ENCODE results near the gene RASGRP4.
"Not testable (repeated sequence)": the region's sequence is repeated elsewhere in the genome, so short reads cannot be mapped to it uniquely, and the experiment has no call there.

RASGRP4 gene

DNA sequence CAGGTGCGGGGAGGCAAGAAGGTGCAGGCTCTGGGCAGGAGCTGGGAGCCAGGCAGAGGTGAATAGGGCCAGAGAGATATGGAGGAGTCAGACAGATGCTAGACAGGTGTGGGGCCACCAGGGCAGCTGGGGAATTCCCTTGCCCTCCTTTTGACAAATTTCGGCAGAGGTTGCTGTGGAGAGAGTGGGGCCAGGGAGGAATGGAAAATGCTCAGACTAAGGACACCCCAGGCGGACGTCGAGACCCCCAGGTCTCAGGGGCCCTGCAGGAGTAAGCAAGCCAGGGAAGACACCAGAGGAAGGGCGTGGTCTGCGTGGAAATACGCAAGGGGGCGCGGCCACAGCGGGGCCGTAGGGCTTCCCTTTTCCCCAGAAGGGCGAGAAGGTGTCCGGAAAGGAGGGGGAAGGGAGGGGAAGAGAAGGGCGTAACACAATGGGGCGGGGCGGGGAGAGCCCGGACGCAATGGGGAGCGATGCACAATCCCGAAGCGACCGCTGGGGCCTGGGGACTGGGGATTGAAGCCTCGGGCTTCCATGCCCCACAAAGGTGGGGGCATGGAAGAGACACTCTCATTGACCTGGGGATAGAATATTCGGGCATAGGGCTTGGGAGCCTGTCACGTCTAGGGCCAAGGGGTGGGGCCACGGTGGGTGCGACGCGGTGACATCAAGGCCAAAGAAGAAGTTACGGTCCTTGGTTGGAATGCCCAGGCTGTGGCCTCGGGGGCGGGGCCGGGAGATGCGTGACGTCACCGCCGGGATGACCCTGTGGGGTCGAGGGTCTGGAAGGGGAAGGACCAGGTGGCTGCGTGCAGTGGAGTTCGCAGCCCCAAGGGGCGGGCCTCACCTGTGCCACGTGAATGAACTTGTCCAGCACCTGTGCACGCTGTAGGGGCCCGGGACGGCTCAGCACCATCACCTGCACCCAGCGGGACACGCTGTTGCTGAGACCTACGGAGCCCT, 8.2 kb downstream of the RASGRP4 start:
- H3K4me2 ChIP-seq: peak overlapping the region; percentile 94
- peaks cover 24% of the 10 kb centered on the region for H3K4me1 ChIP-seq
- no peaks in the 10 kb centered on the region for H4K20me1 ChIP-seq
- peak overlapping the region; percentile 60 for H3K4me3 ChIP-seq
- no peaks in the 10 kb centered on the region for H3K27me3 ChIP-seq
- no peaks in the 10 kb centered on the region for H3K9me3 ChIP-seq
- H3K36me3 ChIP-seq: no peaks in the 10 kb centered on the region
- TF ChIP-seq Cebpa-rat (IDR thresholded peaks at IDR 0.05): no peak
- peak overlapping the region; percentile 38; the same call in 1 of the 2 replicates for H3K27ac ChIP-seq
- peak overlapping the region; percentile 35; the same call in 1 of the 2 replicates for H3K9ac ChIP-seq

DNA sequence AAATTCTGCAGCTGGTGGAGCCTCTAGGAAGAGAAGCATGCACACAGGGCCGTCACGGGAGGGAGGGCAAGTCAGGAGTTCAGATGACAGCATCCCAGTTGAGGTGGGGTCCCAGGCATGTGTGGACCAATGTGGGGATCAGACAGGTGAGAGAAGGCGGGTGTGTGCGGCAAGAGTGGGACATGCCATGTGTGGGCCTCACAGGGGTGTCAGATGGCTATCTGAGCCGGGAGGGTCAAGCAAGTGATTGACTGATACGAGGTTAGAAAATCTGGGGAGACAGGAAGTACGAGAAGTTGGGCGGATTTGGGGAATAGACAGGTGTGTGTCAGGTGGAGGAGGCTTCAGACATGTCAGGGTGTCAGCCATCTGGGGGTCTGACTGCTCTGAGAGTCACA, 8.9 kb downstream of the RASGRP4 start:
- Histone ChIP-seq H3K4me2 (peak overlapping the region; percentile 94), H3K9ac (no peak overlapping the region), H3K27ac (no peak overlapping the region)

DNA sequence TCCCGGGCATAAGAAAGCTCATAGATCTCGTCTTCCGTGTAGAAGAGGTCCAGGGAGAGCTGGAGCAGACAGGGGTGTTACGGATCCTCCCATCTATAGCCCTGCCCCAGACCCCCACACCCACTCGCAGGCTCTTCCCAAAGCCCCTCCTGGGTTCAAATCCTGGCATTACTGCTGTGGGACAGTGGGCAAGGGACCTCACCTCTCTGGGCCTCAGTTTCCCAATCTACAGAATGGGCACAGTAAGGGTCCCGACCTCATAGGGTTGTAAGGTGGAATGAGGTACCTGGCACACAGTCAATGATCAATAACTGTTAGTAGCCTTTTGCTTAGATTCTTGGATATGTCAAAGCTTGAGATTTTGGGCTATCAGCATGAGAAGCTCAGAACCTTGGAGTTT, 12.6 kb downstream of the RASGRP4 start:
- Histone ChIP-seq H3K9ac (no peak overlapping the region), H3K4me1 (peaks cover 16% of the 10 kb centered on the region), H3K36me3 (no peaks in the 10 kb centered on the region), H3K4me3 (no peak overlapping the region), H3K27ac (no peak overlapping the region), H3K27me3 (no peaks in the 10 kb centered on the region), H4K20me1 (no peaks in the 10 kb centered on the region), H3K4me2 (no peak overlapping the region), H3K9me3 (no peaks in the 10 kb centered on the region)
- TF ChIP-seq Cebpa-rat (IDR thresholded peaks at IDR 0.05): no peak

More for the DNA sequence above, 8.9 kb downstream of the RASGRP4 start:
- Histone ChIP-seq H3K4me3 (peak overlapping the region; percentile 60; the same call in 1 of the 2 replicates), H3K27me3 (no peaks in the 10 kb centered on the region), H4K20me1 (no peaks in the 10 kb centered on the region), H3K9me3 (no peaks in the 10 kb centered on the region), H3K36me3 (no peaks in the 10 kb centered on the region), H3K4me1 (peaks cover 19% of the 10 kb centered on the region)
- TF ChIP-seq Cebpa-rat (IDR thresholded peaks at IDR 0.05): no peak

DNA sequence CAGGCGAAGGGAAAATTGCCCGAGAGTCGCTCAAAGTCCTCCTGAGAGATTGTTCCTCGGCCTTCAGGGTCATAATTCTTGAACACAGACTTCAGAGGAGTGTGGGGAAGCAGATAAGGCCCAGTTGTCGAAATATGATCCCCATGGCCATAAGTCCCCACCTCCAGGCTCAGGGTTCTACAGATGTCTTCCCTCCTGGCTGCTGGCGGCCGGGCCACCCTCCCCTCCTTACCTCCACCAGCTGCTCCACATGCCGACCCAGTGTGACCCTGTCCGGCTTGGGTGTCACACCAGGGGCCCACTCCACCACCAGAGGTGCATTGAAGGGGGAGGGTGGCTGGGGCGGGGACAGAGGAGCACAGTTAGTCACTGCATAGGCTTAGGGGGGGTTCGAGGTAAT, 13.1 kb downstream of the RASGRP4 start:
- peaks cover 11% of the 10 kb centered on the region for H3K4me1 ChIP-seq
- no peak for TF ChIP-seq Cebpa-rat (IDR thresholded peaks at IDR 0.05)
- H3K4me2 ChIP-seq: no peak overlapping the region
- no peaks in the 10 kb centered on the region for H3K9me3 ChIP-seq
- no peaks in the 10 kb centered on the region for H3K27me3 ChIP-seq
- H3K27ac ChIP-seq: no peak overlapping the region
- H4K20me1 ChIP-seq: no peaks in the 10 kb centered on the region
- H3K36me3 ChIP-seq: no peaks in the 10 kb centered on the region
- no peak overlapping the region for H3K4me3 ChIP-seq
- no peak overlapping the region for H3K9ac ChIP-seq

DNA sequence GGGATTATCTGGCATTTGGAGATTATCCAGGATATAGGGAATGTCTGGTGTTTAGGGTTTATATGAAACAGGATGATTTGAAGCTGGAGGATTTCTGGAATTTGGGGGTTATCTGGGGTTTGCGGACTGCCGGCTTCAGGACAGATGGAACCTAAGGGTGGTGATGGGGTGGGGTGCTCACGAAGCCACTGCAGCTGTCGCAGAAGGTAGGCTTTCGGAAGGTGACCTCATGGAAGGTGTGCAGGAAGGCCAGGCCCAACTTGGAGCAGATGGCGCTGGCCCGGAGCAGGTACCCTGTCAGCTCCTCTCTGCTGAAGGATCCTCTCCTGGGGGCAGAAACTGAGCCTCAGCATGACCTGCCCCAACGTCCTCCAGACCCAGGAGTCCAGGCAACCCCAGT, 13.5 kb downstream of the RASGRP4 start:
- no peak for TF ChIP-seq Cebpa-rat (IDR thresholded peaks at IDR 0.05)
- H3K36me3 ChIP-seq: no peaks in the 10 kb centered on the region
- H3K4me1 ChIP-seq: peaks cover 6% of the 10 kb centered on the region
- H3K9me3 ChIP-seq: no peaks in the 10 kb centered on the region
- no peak overlapping the region for H3K27ac ChIP-seq
- no peak overlapping the region for H3K9ac ChIP-seq
- H4K20me1 ChIP-seq: no peaks in the 10 kb centered on the region
- H3K4me2 ChIP-seq: no peak overlapping the region
- no peaks in the 10 kb centered on the region for H3K27me3 ChIP-seq
- no peak overlapping the region for H3K4me3 ChIP-seq

DNA sequence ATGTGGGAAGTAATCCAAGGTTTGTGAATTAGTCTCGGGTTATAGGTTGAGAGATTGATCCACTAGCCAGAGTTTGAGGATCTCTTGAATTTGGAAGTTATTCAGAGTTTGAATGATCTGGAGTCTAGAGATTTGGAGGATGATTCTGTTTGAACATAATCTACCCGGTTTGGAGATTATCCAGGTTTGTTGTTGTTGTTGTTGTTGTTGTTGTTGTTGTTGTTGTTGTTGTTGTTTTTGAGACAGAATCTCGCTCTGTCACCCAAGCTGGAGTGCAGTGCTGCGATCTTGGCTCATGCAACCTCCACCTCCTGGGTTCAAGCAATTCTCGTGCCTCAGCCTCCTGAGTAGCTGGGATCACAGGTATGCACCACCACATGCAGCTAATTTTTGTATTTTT, 14.1 kb downstream of the RASGRP4 start:
- not testable (repeated sequence) for H3K9me3 ChIP-seq, H3K36me3 ChIP-seq, H3K9ac ChIP-seq, H3K4me2 ChIP-seq, H3K4me1 ChIP-seq, H3K27me3 ChIP-seq, H3K4me3 ChIP-seq, H3K27ac ChIP-seq, H4K20me1 ChIP-seq

DNA sequence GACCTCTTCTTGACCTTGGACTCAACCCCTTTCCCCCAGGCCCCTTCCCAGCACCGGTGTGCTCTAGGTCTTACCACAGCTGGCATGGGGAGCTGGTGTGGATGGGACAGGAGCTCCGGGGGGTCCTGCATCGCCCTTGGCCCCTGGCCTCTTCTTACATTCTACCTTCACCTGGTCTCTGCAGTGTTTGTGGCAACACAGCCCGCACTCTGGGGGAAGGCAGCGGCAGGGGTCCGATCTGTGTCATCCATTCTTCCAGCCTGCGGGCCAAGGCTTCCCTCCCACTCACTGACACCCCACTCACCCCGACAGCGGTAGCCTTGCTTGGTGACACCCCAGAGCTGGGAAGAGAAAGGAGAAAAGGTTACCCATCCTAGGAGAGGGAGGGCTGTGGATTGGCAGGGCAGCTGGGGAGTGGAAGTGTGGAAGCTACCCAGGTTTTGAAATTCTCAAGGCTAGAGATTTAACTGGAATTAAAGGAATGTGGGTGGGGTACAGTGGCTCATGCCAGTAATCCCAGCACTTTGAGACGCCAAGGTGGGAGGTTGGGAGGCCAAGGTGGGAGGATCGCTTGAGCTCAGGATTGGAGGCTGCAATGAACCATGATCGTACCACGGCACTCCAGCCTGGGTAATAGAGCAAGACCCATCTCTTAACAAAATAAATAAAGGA, 14.8 kb downstream of the RASGRP4 start:
- Histone ChIP-seq H3K27me3 (no peaks in the 10 kb centered on the region), H3K4me1 (no peaks in the 10 kb centered on the region), H3K36me3 (peaks cover 13% of the 10 kb centered on the region), H3K4me2 (no peak overlapping the region), H3K9ac (no peak overlapping the region), H3K27ac (no peak overlapping the region), H4K20me1 (no peaks in the 10 kb centered on the region), H3K9me3 (no peaks in the 10 kb centered on the region), H3K4me3 (no peak overlapping the region)
- TF ChIP-seq Cebpa-rat (IDR thresholded peaks at IDR 0.05): no peak

DNA sequence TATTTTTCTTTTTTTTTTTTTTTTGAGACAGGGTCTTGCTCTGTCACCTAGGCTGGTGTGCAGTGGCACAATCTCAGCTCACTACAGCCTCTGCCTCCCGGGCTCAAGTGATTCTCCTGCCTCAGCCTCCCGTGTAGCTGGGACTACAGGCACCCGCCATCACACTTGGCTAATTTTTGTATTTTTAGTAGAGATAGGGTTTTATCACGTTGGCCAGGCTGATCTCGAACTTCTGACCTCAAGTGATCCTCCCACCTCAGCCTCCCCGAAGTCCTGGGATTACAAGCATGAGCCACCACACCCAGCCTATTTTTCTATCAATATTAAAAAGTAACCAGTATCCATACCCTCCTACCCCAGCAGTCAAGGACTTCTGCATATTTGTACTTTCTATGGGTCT, 15.6 kb downstream of the RASGRP4 start:
- H3K9me3 ChIP-seq, H3K27me3 ChIP-seq, H3K9ac ChIP-seq, H3K4me3 ChIP-seq, H3K4me2 ChIP-seq, H3K27ac ChIP-seq, H4K20me1 ChIP-seq, H3K4me1 ChIP-seq: not testable (repeated sequence)
- peaks cover 17% of the 10 kb centered on the region for H3K36me3 ChIP-seq

DNA sequence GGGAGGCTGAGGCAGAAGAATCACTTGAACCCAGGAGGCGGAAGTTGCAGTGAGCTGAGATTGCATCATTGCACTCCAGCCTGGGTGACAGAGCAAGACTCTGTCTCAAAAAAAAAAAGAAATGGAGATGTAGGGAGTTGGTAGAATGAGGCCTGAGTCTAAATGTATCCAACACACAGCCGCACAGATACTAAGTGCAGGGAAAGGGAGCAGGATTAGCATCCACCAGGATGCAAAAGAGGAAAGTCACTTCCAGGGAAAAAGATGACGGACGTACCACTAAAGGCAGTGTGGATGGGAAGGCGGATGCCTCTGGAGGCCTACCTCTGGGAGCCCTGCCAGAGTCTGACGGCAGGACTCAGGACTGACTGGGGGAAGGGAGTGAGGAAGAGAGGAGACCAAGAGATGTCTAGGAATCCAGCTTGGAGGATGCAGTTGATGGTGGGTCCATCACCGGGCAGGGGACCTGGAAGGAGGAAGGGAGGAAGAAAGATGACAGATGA, 16.3 kb downstream of the RASGRP4 start:
- Histone ChIP-seq H3K27ac (no peak overlapping the region), H3K9me3 (no peaks in the 10 kb centered on the region), H3K4me3 (no peak overlapping the region), H3K4me2 (no peak overlapping the region), H3K36me3 (peaks cover 24% of the 10 kb centered on the region), H3K27me3 (no peaks in the 10 kb centered on the region), H3K9ac (no peak overlapping the region), H4K20me1 (no peaks in the 10 kb centered on the region), H3K4me1 (no peaks in the 10 kb centered on the region)
- no peak for TF ChIP-seq Cebpa-rat (IDR thresholded peaks at IDR 0.05)

DNA sequence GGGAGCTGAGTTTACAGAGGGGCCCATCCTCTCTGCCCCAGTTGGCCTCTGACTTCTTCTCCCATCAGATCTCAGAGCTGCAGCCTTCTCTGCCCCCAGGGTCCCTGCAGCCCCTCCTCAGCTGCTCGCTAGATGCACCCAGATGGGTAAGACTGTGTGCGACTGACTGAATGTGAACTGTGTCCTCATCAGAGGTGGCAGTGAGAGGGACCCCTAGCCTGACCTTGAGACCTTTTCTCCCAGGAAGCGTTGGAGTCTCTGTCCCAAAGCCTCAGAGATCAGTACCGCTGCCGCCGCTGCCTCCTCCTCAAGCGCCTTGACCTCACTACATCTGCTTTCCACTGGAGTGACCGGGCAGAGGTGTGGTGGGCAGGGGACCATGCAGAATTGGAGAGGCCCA, 20.7 kb downstream of the RASGRP4 start:
- Histone ChIP-seq H3K9ac (no peak overlapping the region), H3K9me3 (no peaks in the 10 kb centered on the region), H4K20me1 (no peaks in the 10 kb centered on the region), H3K4me2 (no peak overlapping the region), H3K4me3 (no peak overlapping the region), H3K36me3 (peaks cover 26% of the 10 kb centered on the region), H3K27ac (no peak overlapping the region), H3K4me1 (peaks cover 15% of the 10 kb centered on the region), H3K27me3 (no peaks in the 10 kb centered on the region)
- TF ChIP-seq Cebpa-rat (IDR thresholded peaks at IDR 0.05): no peak

Measured in BLaER1 (cell line).